ENCODE measurements around the gene PTPRZ1.

DNA sequence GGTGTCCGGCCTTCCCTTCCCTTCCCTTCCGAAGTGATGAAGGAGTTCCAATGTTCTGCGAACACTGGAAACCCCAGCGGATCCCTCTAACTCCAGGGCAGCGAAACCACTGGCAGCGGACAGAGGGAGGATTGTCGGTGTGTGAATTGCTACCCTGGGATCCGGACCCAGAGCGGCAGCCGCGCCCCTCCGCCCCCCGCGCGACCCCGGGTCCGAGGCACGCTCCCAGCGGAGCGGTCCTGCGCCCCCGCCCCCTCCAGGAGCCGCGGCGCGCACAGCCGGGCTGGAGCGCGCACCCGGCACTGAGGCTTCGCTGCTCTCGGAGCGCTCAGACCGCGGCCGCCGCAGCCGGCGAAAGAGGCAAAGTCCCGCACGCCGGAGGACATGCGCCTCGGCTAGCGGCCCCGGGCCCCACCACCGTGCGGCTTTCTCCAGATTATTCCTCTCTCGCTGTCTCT is at the start of gene PTPRZ1:
- TF ChIP-seq EP300 (IDR thresholded peaks at IDR 0.05; ENCODE audit: borderline replicate concordance) (no peak), FOXM1 (IDR thresholded peaks at IDR 0.05; ENCODE audit: borderline replicate concordance, low read depth) (no peak)
